Fibroblast of lung (primary cell): Measurements from ENCODE around the gene SPATS2L.

Experiments
- CTCF ChIP-seq, 2 donors: IDR thresholded peaks in 1 of 2; conservative IDR thresholded peaks in 1 of 2; 1 replicate in 1 of 2; 2 replicates in 1 of 2; pipeline ENCODE4 v1.5.1; 2011 to 2012; ENCODE audit warnings: low read length in 2 of 2, control low read depth in 1 of 2, inconsistent platforms in 1 of 2, low read depth in 1 of 2, mild to moderate bottlenecking in 1 of 2
- EZH2 ChIP-seq: IDR thresholded peaks from 2 replicates; pipeline ENCODE4 v1.5.1; 2012; ENCODE audit warnings: low read length, control low read depth, mild to moderate bottlenecking; ENCODE audit errors: missing control alignments

- TF ChIP-seq CTCF (conservative IDR thresholded peaks at IDR 0.05 in 1 of 2, IDR thresholded peaks at IDR 0.05 in 1 of 2; ENCODE audit: low read depth in 1 of 2, low read length in 2 of 2) (no peak), EZH2 (no peak)
Measured at GRCh38 chr2:200349868-200350267, 43.4 kb downstream of the SPATS2L start.
